AG04449 (cell line): Measurements from ENCODE around the gene EPYC.

Experiments used
- CTCF ChIA-PET: fragments of 350-600 bp; formaldehyde crosslinking; extraction: SDS; loops from one replicate; lab custom pipeline; 2021; ENCODE audit warnings: antibody characterized with exemption; lab: Yijun Ruan, JAX
- POLR2A ChIA-PET: fragments of 400-600, 350-600 bp; formaldehyde crosslinking; extraction: SDS; loops from one replicate; lab custom pipeline; 2020; ENCODE audit warnings: antibody characterized with exemption, inconsistent platforms; lab: Yijun Ruan, JAX
- DNase-seq: peaks from one replicate; pipeline ENCODE4 v3.0.0-alpha.2; 2010; ENCODE audit warnings: low read depth, low spot score
- H3K4me3 ChIP-seq: 2 replicates; pipeline ENCODE4 v1.5.1; 2011; ENCODE audit warnings: low read depth, mild to moderate bottlenecking, control low read depth, low read length
- CTCF ChIP-seq: IDR thresholded peaks from one replicate; pipeline ENCODE4 v1.5.1; 2011; ENCODE audit warnings: mild to moderate bottlenecking, moderate library complexity, low read length, control low read depth, inconsistent platforms; ENCODE audit not compliant: insufficient read depth; ENCODE audit errors: missing control alignments

The EPYC gene

GRCh38 chr12:90959538-90960139, 45.1 kb downstream of the EPYC start:
- POLR2A ChIA-PET: no interaction called here
- CTCF ChIA-PET: interaction anchor here (0.8 to 3.2 kb wide), 19 partner anchors 7 to 1172 kb away, joined by 3 to 46 read pairs (median 7); no protein-coding TSS in a partner anchor
- TF ChIP-seq CTCF: peak; percentile 55
- no peak overlapping the region for H3K4me3 ChIP-seq
- DNase-seq: no peak

- DNase-seq: no peak
- peak; percentile 3 for TF ChIP-seq CTCF
- H3K4me3 ChIP-seq: no peak overlapping the region
- ChIA-PET POLR2A (no interaction called here), CTCF (interaction anchor here (0.7 to 3.2 kb wide), 22 partner anchors 8 to 1172 kb away, joined by 3 to 46 read pairs (median 6); no protein-coding TSS in a partner anchor)
Observed at GRCh38 chr12:90959032-90959431, 45.7 kb downstream of the EPYC start.

GRCh38 chr12:90958347-90958746, 46.4 kb downstream of the EPYC start:
- TF ChIP-seq CTCF: no peak
- no peak for DNase-seq
- ChIA-PET CTCF (interaction anchor here (0.7 to 3.2 kb wide), 21 partner anchors 8 to 407 kb away, joined by 3 to 46 read pairs (median 6); no protein-coding TSS in a partner anchor), POLR2A (no interaction called here)
- no peak overlapping the region for H3K4me3 ChIP-seq

GRCh38 chr12:90954921-90955320, 49.9 kb downstream of the EPYC start, which contains the start of gene CCER1:
Gene CCER1 (minus strand): TSS chr12:90955176. CDS start chr12:90954742, 434 bp downstream.
- no peak for DNase-seq

GRCh38 chr12:90954428-90954827, 50.3 kb downstream of the EPYC start:
- CTCF ChIA-PET: interaction anchor here (1.1 to 4.1 kb wide), 2 partner anchors 12 kb away, joined by 3 to 31 read pairs; no protein-coding TSS in a partner anchor
- H3K4me3 ChIP-seq: no peak overlapping the region
- POLR2A ChIA-PET: no interaction called here
- TF ChIP-seq CTCF: no peak
- DNase-seq: no peak

More at GRCh38 chr12:90954921-90955320, 49.9 kb downstream of the EPYC start, which contains the start of gene CCER1:
- no peak within 1 kb of the TSS for H3K4me3 ChIP-seq
- no peak for TF ChIP-seq CTCF
- ChIA-PET CTCF (interaction anchor here (1.1 to 4.1 kb wide), 2 partner anchors 12 to 13 kb away, joined by 3 to 31 read pairs; no protein-coding TSS in a partner anchor), POLR2A (no interaction called here)

GRCh38 chr12:90953956-90954421, 50.8 kb downstream of the EPYC start:
- CTCF ChIA-PET: interaction anchor here (1.1 to 4.1 kb wide), 5 partner anchors 9 to 401 kb away, joined by 3 to 31 read pairs (median 4); no protein-coding TSS in a partner anchor
- POLR2A ChIA-PET: no interaction called here

More at GRCh38 chr12:90953956-90954421, 50.8 kb downstream of the EPYC start:
- no peak overlapping the region for H3K4me3 ChIP-seq
- no peak for TF ChIP-seq CTCF
- no peak for DNase-seq
